Neural cell (in vitro differentiated cells): ENCODE measurements around the gene CHRDL2.

Experiments used
- CTCF ChIP-seq: fragments of 450-650 bp; IDR thresholded peaks from 2 replicates; pipeline ENCODE4 v1.5.1; 2014; ENCODE audit warnings: antibody characterized with exemption, mild to moderate bottlenecking, moderate library complexity; ENCODE audit not compliant: poor library complexity, severe bottlenecking
- EZH2 ChIP-seq: fragments of 200-600, 300-800 bp; shearing (Covaris generic), sonication (generic); IDR thresholded peaks from 2 replicates; pipeline ENCODE4 v1.6.1; 2014; ENCODE audit warnings: antibody characterized with exemption, low read length, borderline replicate concordance, mild to moderate bottlenecking; ENCODE audit not compliant: insufficient read depth, poor library complexity, severe bottlenecking

- TF ChIP-seq CTCF (no peak), EZH2 (no peak)
Observed at GRCh38 chr11:74723511-74723910, 7.7 kb downstream of the CHRDL2 start.
